ENCODE measurements around the gene MISP3. TPM values are rescaled to one million over a fixed set of nuclear protein-coding genes. Genes with fewer than 3 reads are reported as not detected.

Gene MISP3
- total and polyA plus RNA-seq, 9 of the 15 experiments (the other 6 are each of a cell fraction or from before 2014, with no cell fraction given): 0.25 to 5.6 (median 1.6) TPM

GRCh38 chr19:14080887-14081796 lies 8.6 kb downstream of the MISP3 start (continued):
- no peak for TF ChIP-seq SFPQ (IDR thresholded peaks at IDR 0.05; ENCODE audit: low read depth, low read length)
- peak; percentile 90 for TF ChIP-seq MEIS2 (IDR thresholded peaks at IDR 0.05; ENCODE audit: partially characterized antibody)
- TF ChIP-seq CC2D1A (IDR thresholded peaks at IDR 0.05): 0 out of 2 replicates have a peak, but pooled peaks have one; percentile 27
- TF ChIP-seq ID3 (CRISPR knock-in tag; IDR thresholded peaks at IDR 0.05): no peak
- no peak for TF ChIP-seq ID3 (tag; IDR thresholded peaks at IDR 0.05)
- no peak for TF ChIP-seq HDAC8 (tag; IDR thresholded peaks at IDR 0.05)
- TF ChIP-seq UBTF (IDR thresholded peaks at IDR 0.05; ENCODE audit: borderline replicate concordance in 1 of 2, low read depth in 2 of 2, low read length in 2 of 2): no peak
- TF ChIP-seq PRDM10 (IDR thresholded peaks at IDR 0.05; ENCODE audit: partially characterized antibody): peak; percentile 86
- TF ChIP-seq CUX1 (CRISPR knock-in tag; IDR thresholded peaks at IDR 0.05): no peak
- no peak for TF ChIP-seq ZNF668 (CRISPR knock-in tag; IDR thresholded peaks at IDR 0.05)
- no peak for TF ChIP-seq ZNF551 (CRISPR knock-in tag; IDR thresholded peaks at IDR 0.05)
